Hippocampal formation (tissue), 2 donors: ENCODE results near the gene TSPAN14.
"Not testable (repeated sequence)": the region's sequence is repeated elsewhere in the genome, so short reads cannot be mapped to it uniquely, and the experiment has no call there.

ENCODE experiments used
- DNase-seq, 2 donors: peaks; one replicate each; lab custom pipeline; 2025; lab: John Stamatoyannopoulos, UW

Gene TSPAN14, protein sequence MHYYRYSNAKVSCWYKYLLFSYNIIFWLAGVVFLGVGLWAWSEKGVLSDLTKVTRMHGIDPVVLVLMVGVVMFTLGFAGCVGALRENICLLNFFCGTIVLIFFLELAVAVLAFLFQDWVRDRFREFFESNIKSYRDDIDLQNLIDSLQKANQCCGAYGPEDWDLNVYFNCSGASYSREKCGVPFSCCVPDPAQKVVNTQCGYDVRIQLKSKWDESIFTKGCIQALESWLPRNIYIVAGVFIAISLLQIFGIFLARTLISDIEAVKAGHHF

DNA sequence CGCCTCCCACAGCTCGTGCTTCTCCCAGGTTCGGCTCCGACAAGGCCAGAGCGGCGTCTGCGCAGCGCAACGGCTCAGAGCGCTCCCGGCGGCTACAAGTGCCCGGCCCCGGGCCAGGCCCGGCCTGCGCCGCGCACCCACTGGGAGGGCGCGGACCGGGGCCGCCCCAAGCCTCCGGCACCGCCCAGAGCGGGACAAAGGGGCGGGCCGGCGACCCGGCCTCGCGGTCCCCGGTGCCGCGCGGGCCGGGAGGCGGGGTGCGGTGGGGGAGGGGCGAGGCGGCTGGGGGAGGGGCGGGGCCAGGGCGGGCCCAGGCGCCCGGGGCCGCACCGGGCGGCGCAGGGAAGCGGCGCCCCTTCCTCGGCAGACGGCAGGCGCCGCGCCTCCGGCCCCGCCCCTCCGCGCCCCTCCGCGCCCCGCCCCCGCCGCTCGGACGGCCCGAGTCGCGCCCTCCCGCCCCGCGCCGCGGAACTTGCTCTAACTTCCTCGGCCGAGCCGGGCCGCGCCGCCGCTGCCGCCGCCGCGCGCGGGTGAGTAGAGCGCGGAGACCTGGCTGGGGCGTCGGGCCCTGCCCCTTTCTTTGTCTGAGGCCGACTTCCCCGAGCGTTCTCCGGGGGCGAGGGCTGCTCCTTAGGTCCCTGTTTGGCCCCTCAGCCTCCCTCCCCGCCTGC lies at the start of gene TSPAN14:
TSS of gene TSPAN14 (plus strand) at position 469 of the 671 bp plus-strand sequence. CDS start 34,924 bp downstream, outside the sequence.
- peak; percentile 76 to 83 for DNase-seq

DNA sequence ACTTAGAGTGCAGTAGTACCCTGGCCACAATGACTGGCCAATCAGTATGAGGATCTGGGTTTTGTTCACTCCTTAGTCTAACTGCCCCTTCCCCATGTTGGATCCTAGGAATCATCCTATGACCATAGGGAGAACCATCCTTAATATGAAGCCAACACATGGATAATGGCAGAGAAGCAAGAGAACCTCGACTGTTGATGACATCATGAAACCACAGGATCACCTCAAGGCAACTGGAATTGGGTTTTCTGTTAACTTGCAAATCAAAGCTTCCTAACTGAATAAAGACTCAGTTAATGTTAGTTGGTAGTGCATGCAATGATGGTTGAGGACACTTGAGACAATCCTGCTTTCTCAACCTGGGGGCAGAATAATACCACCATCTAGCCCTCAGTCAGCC lies 49.1 kb upstream of the TSPAN14 start:
- DNase-seq = no peak

DNA sequence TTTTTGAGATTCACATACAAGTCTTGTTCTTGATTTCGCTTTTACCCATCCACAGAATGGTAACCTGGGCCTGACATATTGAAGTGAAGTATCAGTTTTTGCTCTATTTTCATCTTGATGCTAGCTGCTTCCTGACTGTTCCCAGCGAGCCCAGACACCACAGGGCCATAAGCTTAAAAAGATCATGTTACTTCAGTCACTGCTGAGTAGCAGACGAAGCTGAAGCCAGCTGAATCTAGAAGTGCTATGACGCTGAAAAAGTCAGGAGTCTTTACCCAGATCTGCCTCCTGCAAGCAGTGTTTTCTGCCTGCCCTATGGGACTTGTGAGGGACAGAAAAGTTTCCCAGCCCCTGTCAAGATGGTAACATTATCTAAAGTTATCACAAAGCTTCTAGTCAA lies 48.5 kb upstream of the TSPAN14 start:
- no peak for DNase-seq

DNA sequence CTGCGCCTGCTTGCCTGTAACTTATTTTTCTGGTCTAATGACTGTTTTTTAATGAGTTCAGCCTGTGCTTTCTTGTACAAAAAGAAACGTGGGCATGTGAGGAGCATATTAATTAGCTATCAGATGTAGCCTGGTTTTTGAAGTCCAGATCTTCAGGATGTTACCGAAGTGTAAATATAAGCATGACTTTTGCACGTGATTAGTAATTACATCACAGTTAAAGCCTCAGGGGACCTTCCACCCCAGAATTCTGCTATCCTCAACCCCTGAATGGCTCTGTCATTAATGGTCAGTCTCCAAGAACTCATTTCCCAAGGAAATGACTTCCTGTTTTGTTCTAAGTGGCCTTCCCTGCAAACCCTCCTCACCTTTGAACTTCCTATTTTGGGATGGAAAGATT lies 47.9 kb upstream of the TSPAN14 start:
- peak in 1 of 2 donors; percentile 20 for DNase-seq

DNA sequence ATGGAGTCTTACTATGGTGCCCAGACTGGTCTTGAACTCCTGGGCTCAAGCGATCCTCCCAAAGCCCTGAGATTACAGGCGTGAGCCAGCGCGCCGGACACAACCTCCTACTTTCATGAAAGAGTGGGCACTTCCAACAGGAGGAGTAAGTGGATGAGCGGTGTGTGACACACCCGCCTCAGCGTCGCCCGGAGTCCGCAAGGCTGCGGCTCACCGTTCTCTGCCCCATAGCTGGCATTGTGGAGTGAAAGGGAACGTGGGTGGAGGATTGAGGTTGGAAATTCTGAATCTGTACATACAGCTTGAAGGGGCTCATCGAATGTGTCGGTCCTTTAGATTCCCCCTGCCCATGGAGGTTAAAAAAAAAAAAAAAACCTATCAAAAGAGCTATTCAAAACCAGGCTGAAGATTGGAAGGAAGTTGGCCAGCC lies 46.3 kb upstream of the TSPAN14 start:
- no peak for DNase-seq

DNA sequence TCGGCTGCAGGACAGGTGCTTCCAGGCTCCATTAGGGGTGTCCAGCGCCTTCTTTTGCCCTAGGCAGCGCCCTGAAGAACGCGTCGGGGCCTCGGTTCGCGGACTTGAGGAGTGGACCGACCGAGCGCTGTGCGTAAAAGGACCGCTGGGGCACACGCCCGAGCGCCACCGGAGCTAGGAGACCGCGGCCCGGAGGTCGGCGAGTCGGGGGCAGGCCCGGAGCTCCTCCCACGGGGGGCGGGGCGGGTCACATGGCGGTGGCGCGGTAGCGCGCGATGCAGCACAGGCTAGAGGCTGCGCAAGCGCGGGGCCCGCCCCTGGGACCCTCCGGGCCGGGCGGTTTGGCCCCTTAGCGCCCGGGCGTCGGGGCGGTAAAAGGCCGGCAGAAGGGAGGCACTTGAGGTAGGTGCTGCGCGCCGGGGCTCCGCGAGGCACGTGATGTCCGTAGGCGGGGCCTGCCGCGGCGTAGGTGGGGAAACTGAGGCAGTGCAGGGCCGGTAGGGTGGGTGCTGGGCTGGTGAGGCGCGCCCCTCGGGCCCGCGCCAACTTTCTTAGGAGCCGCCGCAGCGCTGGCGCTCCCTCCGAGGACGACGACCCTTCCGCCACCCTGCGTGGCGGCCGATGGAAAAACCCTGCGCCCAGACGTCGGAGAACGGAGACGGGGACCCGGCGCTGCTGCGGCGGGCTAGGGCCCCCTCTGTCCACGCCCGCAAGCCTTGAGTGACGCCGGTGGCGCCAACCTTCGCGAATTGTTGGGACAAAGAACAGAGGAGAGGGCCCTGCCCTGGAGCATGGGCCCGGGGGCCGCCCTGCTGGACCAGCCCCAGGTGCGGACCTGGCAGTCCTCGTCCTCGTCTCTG lies 45.6 kb upstream of the TSPAN14 start, which contains the start of gene PRXL2A:
TSS of gene PRXL2A (plus strand) at position 310 of the 860 bp plus-strand sequence. CDS start 11,917 bp downstream, outside the sequence.
- peak; percentile 54 to 72 for DNase-seq

DNA sequence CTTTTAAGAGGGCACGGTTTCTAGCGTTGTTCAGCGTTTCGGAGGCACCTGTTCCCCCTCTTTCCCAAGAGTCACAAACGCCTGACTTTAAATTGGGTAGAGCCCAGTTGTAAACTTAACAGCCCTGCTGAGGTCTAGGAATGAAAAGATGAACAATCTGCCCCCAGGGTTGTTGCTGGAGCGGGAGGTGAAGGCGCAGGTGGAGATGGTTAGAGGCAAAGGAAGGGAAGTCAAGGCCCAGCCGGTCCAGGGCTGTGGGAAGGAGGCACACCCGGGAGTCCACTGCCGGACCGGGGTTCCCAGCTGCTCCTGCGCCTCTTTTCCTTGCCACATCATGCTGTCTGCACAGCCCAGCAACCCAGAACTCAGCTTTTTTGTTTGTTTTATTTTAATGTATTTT lies 45.0 kb upstream of the TSPAN14 start:
- no peak for DNase-seq

DNA sequence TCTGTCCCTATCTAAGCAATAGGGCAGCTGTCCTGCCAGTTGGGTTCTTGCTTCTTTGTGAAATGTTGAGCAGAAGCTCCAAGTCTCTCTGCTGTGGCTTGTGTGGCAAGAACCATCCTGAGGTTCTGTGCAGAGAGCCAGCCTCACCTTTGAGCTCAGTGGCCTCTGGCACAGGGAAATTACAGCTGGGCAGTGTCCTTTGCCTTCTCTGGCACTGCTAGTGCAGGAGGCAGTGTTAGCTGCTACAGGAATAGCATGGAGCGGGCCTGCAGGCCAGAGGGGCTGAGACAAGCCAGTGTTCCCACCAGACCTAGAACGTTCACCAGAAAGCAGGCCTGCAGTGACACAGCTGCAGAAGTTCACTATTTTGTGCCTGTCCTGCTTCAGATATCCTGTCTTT lies 44.0 kb upstream of the TSPAN14 start:
- DNase-seq = no peak

DNA sequence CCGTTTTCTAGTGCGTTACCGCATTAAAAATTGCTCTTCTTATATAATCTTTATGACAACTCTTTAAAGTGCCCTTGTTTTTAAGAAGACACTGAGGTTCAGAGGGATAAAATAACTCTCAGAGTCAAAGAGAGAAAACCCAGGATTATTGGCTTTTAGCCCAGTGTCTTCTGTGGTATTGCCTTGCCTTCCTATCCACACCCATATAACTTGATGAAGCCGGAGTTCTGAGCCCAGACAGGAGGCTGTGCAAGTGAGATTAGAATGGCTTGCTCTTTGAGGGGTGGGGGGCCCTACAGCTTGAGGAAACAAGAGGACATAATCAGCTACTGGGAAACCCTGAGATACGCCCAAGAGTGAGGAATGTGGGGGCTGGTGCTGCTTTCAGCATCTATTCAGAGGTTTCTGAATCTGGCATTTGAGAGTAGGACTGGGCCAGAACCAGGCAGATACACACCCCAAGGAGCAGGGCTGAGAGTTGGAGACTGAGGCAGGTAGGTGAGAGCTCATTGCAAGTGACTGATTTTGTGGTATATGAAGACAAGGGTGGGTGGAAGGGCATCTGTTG lies 43.4 kb upstream of the TSPAN14 start:
- DNase-seq = no peak

DNA sequence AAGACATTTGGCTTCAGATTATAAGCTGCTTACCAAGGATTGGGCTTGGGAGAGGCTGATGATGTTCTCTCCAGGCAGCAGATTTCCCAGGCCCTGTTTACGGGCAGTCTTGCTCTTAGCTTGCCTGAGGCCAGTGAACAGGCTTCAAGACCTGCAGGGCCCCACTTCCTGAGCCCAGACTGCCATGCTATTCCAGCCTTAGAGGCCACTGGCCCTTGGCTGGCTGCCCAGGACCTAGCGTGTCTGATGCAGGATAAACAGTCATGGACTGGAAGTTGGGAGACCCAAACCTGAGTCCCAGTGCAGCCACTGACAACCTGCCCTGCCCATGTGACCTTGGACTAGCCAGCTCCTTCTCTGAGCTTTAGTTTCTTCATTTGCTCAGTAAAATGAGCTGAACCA lies 42.8 kb upstream of the TSPAN14 start:
- no peak for DNase-seq

DNA sequence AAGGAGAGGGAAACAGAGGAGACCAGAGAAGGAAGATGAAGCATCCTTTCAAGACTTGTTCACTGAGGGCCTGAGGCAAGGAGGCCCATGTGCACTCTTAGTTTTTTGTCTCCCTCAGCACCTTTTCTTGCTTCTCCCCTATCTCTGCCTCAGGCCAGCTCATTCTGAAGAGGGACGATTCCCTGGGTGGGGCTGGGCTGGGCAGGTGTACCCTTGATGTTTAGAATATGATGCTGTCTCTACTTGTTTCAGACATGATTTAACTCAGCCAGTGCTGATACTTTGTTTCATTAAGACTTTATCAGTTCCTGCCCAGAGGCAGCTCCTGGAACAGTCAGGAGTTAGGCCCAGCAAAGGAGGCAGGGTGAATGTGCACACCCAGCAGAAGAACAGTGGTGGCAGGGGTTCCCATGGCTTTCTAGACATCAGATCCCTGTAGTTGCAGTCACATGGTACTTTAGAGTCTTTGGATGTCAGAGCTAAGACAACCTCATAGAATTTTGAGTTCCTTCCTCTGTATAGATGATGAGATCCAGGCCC lies 42.4 kb upstream of the TSPAN14 start:
- no peak for DNase-seq

DNA sequence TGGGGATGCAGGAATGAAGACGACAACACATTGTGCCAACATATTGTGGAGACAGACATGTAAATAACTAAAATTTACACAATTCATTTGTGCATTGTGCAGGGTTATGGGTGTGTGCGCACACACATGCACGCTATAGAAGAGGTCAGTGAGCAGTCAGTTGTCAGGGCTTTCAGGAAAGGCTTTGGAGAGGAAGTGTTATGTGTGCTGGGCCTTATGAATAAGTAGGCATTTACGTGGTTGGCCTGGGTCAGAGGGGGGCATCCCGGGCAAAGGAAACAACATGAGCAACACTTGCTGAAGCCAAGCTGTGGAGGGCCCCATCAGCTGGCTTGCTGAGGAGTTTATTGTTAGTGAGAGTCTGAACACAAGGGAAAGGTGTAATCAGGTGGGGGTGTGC lies 41.6 kb upstream of the TSPAN14 start:
- DNase-seq = no peak

DNA sequence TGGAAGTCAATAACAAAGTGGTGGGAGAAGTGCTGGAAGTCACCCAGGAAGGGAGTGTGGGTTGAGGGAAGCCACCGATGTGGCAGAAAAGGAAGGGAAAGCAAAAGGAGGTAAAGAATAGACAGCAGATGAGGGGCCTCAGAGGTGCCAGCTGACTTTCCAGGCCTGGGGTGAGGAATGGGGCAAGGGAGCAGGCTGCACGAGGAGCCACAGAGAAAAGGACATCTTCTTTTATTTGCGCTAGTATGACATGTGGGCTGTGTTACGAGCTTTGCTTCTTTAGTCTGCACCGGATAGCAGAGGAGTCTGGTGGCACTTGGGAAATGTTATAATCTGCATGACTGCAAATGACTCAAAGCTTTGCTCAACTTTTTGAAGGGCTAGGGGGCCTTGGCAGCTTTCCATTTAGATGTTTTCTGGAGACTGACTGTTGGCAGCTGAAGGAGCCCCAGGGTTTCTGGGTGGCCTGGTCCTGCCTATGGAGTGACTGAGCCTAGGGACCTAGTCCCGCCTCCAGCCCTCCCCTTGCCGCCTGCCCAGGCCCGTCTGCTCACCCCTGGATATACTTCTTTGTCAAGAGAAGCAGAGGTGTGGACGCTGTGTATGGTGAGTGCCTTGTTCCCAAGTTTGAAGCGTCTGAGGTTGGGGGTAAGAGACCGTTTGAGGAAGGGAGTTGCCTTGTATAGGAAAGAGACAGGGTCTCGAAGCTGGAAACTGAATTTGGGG lies 40.7 kb upstream of the TSPAN14 start:
- no peak for DNase-seq

DNA sequence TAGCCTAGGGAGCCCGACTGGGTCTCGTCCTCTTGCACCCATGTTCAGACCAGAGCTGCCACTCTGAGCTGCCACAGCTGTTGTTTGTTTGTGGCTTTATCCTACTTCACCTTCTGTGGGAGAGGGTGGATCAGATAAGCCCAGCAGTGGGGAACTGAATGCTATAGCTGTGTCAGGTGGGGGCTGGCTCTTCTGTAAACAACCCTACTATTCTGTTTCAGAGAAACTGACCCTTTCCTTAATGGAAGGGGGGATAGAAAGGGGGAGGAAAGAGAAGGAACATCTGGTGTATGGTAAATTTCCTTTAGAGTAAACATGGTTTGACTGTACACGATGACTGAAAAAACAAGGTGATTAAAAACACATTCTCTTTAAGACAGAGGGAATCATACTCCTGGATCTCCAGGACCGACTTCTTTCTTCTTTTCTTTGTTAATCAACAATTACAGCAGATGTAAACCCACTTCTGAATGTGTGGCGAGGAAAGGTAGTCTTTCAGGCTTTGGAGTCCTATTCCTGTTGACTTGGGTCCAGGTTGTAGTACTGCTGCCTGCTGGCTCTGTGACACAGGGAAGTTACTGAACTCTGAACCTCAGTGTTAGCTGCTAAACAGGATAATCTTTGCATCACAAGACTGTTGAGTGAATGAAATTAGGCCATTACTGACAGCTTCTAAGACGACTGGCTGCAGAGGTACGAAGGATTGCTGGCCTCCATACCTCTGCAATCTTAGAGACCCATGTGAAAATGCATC lies 39.8 kb upstream of the TSPAN14 start:
- no peak for DNase-seq

DNA sequence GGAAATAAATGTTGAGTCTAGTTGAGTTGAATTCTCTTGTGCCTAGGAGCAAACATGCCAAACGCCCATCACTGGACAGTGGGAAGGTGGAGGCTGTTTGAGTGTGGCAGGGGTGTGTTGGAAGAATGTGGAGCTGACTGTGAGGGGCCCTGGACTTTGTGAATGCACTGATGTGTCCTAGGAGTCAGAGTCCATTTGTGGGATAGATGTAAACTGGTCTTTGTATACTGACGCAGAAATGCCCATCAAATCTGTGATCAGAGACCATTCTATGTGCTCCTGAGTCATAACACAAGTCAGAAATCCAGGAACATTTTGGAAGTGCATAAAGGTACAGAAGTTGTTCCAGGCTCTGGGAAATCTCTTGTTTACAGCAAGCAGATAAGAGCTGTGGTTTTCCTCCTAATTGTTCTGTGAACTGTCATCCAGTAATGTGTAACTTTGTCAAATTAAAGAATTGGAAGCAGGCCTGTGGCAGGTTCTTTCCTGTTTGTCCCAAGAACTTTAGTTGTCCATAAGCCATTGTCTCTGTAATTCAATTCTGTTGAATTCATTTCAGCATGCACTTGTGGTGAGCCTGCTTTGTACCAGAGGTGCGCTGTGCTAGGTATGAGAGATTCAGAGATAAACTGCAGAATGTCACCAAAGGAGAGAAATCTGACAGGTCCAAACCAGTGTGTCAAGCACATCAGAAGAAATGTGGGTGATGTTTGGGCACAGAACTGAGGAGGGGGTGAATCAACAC lies 38.2 kb upstream of the TSPAN14 start:
- DNase-seq = no peak

DNA sequence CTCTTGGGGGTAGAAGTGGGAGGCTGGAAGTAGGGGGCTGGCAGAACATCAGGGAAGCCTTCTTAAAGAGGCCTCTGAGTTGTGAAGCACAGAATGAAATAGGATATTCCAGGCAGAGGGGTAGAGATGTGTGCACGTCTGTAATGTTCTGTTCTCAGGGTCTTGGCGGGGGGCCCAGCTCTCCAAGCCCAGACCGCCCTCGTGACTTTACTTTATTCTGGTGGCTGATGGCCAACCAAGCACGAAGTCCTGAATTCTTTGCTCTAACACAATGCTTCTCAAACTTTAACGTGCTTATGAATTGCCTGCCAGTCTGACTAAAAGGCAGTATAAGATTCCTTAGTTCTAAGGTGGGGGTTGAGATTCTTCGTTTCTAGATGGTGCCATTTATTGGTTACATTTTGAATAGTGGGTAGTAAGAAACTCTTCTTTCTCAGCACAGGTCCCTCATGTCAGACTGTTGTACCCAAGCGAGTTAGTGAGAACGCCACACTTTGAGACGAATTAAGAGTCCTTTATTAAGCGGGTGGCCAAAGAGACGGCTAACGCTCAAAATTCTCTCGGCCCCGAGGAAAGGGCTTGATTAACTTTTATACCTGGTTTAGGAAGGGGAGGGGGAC lies 37.5 kb upstream of the TSPAN14 start:
- DNase-seq = peak in 1 of 2 donors; percentile 36

DNA sequence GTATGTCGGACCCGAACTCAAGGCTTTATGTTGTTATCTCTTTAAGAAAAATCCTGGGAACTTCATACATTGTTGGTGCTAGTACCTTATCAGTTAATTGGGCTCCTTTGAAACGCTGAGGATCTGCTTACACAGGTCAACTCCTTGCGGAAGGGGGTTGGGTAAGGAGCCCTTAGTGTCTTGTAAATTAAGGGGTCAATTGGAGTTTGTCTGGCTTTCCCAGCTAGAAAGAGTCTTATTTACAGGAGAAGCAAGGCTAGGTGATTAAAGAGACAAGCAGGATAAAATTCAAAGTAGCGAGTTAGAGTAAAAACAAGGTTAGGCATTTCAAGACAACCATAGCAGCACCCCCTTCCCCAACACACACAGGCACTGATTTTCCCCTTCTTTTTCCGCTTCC lies 36.9 kb upstream of the TSPAN14 start:
- not testable (repeated sequence) for DNase-seq

DNA sequence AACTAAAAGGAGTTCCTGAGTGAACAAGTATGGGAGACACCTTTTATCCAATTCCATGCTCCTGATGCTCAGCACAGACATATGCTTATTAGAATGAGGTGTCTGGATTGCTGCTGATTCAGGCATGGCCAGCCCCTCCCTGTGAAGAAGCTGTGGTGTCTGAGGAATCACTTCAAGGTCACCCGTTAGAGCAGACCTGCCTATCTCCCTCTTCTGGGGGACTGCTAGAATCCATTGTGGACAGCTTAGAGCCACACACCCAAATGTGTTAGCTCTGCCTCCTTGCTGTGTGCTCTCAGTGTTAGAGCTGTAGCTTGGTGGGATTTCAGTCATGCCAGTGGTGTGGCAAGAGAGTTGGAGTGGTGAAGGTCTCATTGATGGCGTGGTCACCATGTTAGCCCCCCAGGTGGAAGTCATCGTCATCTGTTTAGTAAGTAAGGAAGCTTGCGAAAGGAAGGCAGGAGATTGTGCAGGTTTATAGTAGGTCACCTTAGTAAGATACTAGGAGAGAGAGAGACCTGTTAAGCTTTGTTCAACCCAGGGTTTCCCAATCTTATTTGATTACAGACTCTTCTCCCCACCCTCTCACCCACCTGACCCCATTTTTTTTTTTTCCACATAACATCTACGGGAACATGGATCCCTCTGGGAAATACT lies 32.9 kb upstream of the TSPAN14 start:
- DNase-seq = no peak
